CD14-positive monocyte (primary cell): ENCODE results near the gene DLGAP1. TPM values are rescaled to one million over a fixed set of nuclear protein-coding genes. Genes with fewer than 3 reads are reported as not detected.

Source experiments
- DNase-seq, 3 donors: peaks; one replicate each; pipeline ENCODE4 v3.0.0-alpha.2; 2011 to 2022
- H2AFZ ChIP-seq: 2 replicates; pipeline ENCODE4 v1.6.0; 2012; ENCODE audit warnings: mild to moderate bottlenecking, low read depth, low read length, inconsistent platforms; ENCODE audit not compliant: insufficient read depth, poor library complexity, severe bottlenecking
- H3K27ac ChIP-seq, 2 donors: 1 replicate in 1 of 2; 2 replicates in 1 of 2; pipeline ENCODE4 v1.5.1; 2012 to 2013; ENCODE audit warnings: low read length in 2 of 2, control low read depth in 1 of 2, inconsistent platforms in 1 of 2, low read depth in 1 of 2, mild to moderate bottlenecking in 1 of 2
- H3K27me3 ChIP-seq, 2 donors: one replicate each; pipeline versions ENCODE4 v1.6.0 to v1.6.1; 2011 to 2013; ENCODE audit warnings: low read length in 2 of 2; ENCODE audit not compliant: control insufficient read depth in 2 of 2, insufficient read depth in 2 of 2
- H3K36me3 ChIP-seq, 2 donors: replicated peaks in 1 of 2; 1 replicate in 1 of 2; 2 replicates in 1 of 2; pipeline versions ENCODE4 v1.5.1 to v1.6.1; 2012 to 2013; ENCODE audit warnings: low read length in 2 of 2, control low read depth in 1 of 2, inconsistent platforms in 1 of 2, mild to moderate bottlenecking in 1 of 2; ENCODE audit not compliant: insufficient read depth in 2 of 2, control insufficient read depth in 1 of 2
- H3K4me1 ChIP-seq, 2 donors: 1 replicate in 1 of 2; 2 replicates in 1 of 2; pipeline versions ENCODE4 v1.5.1 to v1.6.1; 2012 to 2013; ENCODE audit warnings: low read length in 2 of 2, control low read depth in 1 of 2, inconsistent platforms in 1 of 2, mild to moderate bottlenecking in 1 of 2, moderate library complexity in 1 of 2; ENCODE audit not compliant: insufficient read depth in 2 of 2, control insufficient read depth in 1 of 2
- H3K4me2 ChIP-seq: replicated peaks from 2 replicates; pipeline ENCODE3; 2012; ENCODE audit warnings: low read length, moderate library complexity, mild to moderate bottlenecking; ENCODE audit not compliant: poor library complexity, severe bottlenecking; ENCODE audit errors: extremely low read depth
- H3K4me3 ChIP-seq, 3 experiments: fragments of 200-600 bp in 1 of 3; sonication (generic) in 1 of 3; replicated peaks in 1 of 3; 1 replicate in 2 of 3; 2 replicates in 1 of 3; pipeline ENCODE4 v1.5.1; 2011 to 2013; ENCODE audit warnings: low read length in 3 of 3, mild to moderate bottlenecking in 3 of 3, control low read depth in 2 of 3, low read depth in 2 of 3, inconsistent platforms in 1 of 3, moderate library complexity in 1 of 3
- H3K79me2 ChIP-seq: 2 replicates; pipeline ENCODE4 v1.6.0; 2012; ENCODE audit warnings: mild to moderate bottlenecking, control low read depth, inconsistent platforms, low read length, moderate library complexity; ENCODE audit not compliant: insufficient read depth
- H3K9ac ChIP-seq: 2 replicates; pipeline ENCODE4 v1.6.0; 2017; ENCODE audit warnings: low read length, mild to moderate bottlenecking; ENCODE audit not compliant: insufficient read depth, poor library complexity, severe bottlenecking
- H3K9me3 ChIP-seq, 2 donors: replicated peaks in 1 of 2; 1 replicate in 1 of 2; 2 replicates in 1 of 2; pipeline versions ENCODE4 v1.5.1 to v1.6.1; 2012 to 2013; ENCODE audit warnings: low read length in 2 of 2, control low read depth in 1 of 2; ENCODE audit not compliant: control insufficient read depth in 1 of 2, insufficient read depth in 1 of 2
- H4K20me1 ChIP-seq: 2 replicates; pipeline ENCODE4 v1.6.0; 2012; ENCODE audit warnings: mild to moderate bottlenecking, low read length, control low read depth, moderate library complexity; ENCODE audit not compliant: insufficient read depth
- H3K27ac Mint-ChIP-seq, 7 donors: one replicate each; pipeline ENCODE4 v1.8.0; 2020; ENCODE audit warnings: mild to moderate bottlenecking in 7 of 7, mixed read lengths in 7 of 7, moderate library complexity in 6 of 7, inconsistent platforms in 2 of 7
- H3K27me3 Mint-ChIP-seq, 3 donors: one replicate each; pipeline ENCODE4 v1.8.0; 2021 to 2022; ENCODE audit warnings: low read depth in 3 of 3, mild to moderate bottlenecking in 3 of 3, mixed read lengths in 3 of 3, moderate library complexity in 3 of 3, inconsistent platforms in 1 of 3
- H3K36me3 Mint-ChIP-seq, 2 donors: one replicate each; pipeline ENCODE4 v1.8.0; 2020; ENCODE audit warnings: mixed read lengths in 2 of 2, inconsistent platforms in 1 of 2, mild to moderate bottlenecking in 1 of 2
- H3K4me1 Mint-ChIP-seq: one replicate; pipeline ENCODE4 v1.8.0; 2020; ENCODE audit warnings: mild to moderate bottlenecking, mixed read lengths
- H3K4me3 Mint-ChIP-seq, 2 donors: one replicate each; pipeline ENCODE4 v1.8.0; 2020; ENCODE audit warnings: mild to moderate bottlenecking in 2 of 2, mixed read lengths in 2 of 2, moderate library complexity in 1 of 2
- H3K9me3 Mint-ChIP-seq, 7 donors: one replicate each; pipeline ENCODE4 v1.8.0; 2020 to 2022; ENCODE audit warnings: mixed read lengths in 7 of 7, mild to moderate bottlenecking in 6 of 7, moderate library complexity in 6 of 7, inconsistent platforms in 2 of 7
- CTCF ChIP-seq: fragments of 200-600 bp; IDR thresholded peaks from one replicate; pipeline ENCODE4 v1.8.0; 2022; ENCODE audit warnings: antibody characterized with exemption, mild to moderate bottlenecking
- WGBS: methylation state at CpG from one replicate; pipeline ENCODE4 v1.1.5; 2013; ENCODE audit warnings: missing lambda C conversion rate; ENCODE audit not compliant: insufficient coverage; 5-methylcytosine and 5-hydroxymethylcytosine counted together
- intact Hi-C, 2 donors: fragments of 100-400 bp; cut with micrococcal nuclease; formaldehyde crosslinking; loops; one replicate each; pipeline versions ENCODE4 v1.15.0 to v1.15.1; 2023
- polyA plus RNA-seq, 3 donors: library from polyadenylated mRNA; depleted of rRNA in 1 of 3; unstranded in 2 of 3; stranded (reverse) in 1 of 3; fragments of 300-500 nt in 2 of 3; fragments of >200 nt in 1 of 3; fragmentation: Illumina TruSeq in 2 of 3; gene quantifications; 1 replicate in 2 of 3; 2 replicates in 1 of 3; pipeline ENCODE4 v1.2.3, GENCODE V29; 2012 to 2021

Gene DLGAP1
- polyA plus RNA-seq, 3 donors = 0.09 to 0.42 TPM; not detected in 1

GRCh38 chr18:3985664-3986063, 469.4 kb downstream of the DLGAP1 start:
- H3K4me3 Mint-ChIP-seq = no peak overlapping the region
- no peak overlapping the region for H3K27ac Mint-ChIP-seq
- Histone ChIP-seq H3K79me2 (no peaks in the 10 kb centered on the region), H3K36me3 (no peaks in the 10 kb centered on the region), H3K27me3 (no peaks in the 10 kb centered on the region), H4K20me1 (no peaks in the 10 kb centered on the region), H3K9ac (no peak overlapping the region), H3K4me1 (no peaks in the 10 kb centered on the region), H3K4me3 (no peak overlapping the region), H3K4me2 (no peak overlapping the region), H2AFZ (no peak overlapping the region), H3K27ac (no peak overlapping the region), H3K9me3 (no peaks in the 10 kb centered on the region)
- H3K36me3 Mint-ChIP-seq = no peaks in the 10 kb centered on the region
- no peak for DNase-seq
- peaks cover 0 to 2% (median 0%) of the 10 kb centered on the region in 7 donors for H3K9me3 Mint-ChIP-seq
- TF ChIP-seq CTCF = no peak
- intact Hi-C loops = loop anchor here in 1 of 2 donors (10.0 kb wide), 1 partner anchor 81 kb away; no protein-coding TSS in a partner anchor
- H3K4me1 Mint-ChIP-seq = peaks cover 5% of the 10 kb centered on the region
- 100% methylated on average over 1 of the region's 2 CpGs for WGBS
- H3K27me3 Mint-ChIP-seq = peaks cover 0 to 3% (median 3%) of the 10 kb centered on the region in 3 donors

GRCh38 chr18:3985020-3985419, 470.1 kb downstream of the DLGAP1 start:
- H3K4me3 Mint-ChIP-seq = no peak overlapping the region
- no peak for TF ChIP-seq CTCF
- H3K27ac Mint-ChIP-seq = no peak overlapping the region
- intact Hi-C loops = loop anchor here in 1 of 2 donors (10.0 kb wide), 1 partner anchor 80 kb away; no protein-coding TSS in a partner anchor
- Histone ChIP-seq H4K20me1 (no peaks in the 10 kb centered on the region), H3K27me3 (no peaks in the 10 kb centered on the region), H3K4me3 (no peak overlapping the region), H3K9me3 (no peaks in the 10 kb centered on the region), H3K79me2 (no peaks in the 10 kb centered on the region), H3K27ac (no peak overlapping the region), H3K4me2 (no peak overlapping the region), H3K4me1 (no peaks in the 10 kb centered on the region), H3K9ac (no peak overlapping the region), H2AFZ (no peak overlapping the region), H3K36me3 (no peaks in the 10 kb centered on the region)
- no peaks in the 10 kb centered on the region for H3K36me3 Mint-ChIP-seq
- peaks cover 0 to 2% (median 0%) of the 10 kb centered on the region in 7 donors for H3K9me3 Mint-ChIP-seq
- DNase-seq = no peak
- peaks cover 5% of the 10 kb centered on the region for H3K4me1 Mint-ChIP-seq
- H3K27me3 Mint-ChIP-seq = peaks cover 0 to 3% (median 3%) of the 10 kb centered on the region in 3 donors
